SKM-1 treated with dmso at 0.1 percent for 144 hours (cell line): ENCODE results near the gene FGD1.

Source experiments
- DNase-seq: peaks from one replicate; lab custom pipeline; 2025; ENCODE audit not compliant: unreplicated experiment; lab: John Stamatoyannopoulos, UW

Gene FGD1

DNA sequence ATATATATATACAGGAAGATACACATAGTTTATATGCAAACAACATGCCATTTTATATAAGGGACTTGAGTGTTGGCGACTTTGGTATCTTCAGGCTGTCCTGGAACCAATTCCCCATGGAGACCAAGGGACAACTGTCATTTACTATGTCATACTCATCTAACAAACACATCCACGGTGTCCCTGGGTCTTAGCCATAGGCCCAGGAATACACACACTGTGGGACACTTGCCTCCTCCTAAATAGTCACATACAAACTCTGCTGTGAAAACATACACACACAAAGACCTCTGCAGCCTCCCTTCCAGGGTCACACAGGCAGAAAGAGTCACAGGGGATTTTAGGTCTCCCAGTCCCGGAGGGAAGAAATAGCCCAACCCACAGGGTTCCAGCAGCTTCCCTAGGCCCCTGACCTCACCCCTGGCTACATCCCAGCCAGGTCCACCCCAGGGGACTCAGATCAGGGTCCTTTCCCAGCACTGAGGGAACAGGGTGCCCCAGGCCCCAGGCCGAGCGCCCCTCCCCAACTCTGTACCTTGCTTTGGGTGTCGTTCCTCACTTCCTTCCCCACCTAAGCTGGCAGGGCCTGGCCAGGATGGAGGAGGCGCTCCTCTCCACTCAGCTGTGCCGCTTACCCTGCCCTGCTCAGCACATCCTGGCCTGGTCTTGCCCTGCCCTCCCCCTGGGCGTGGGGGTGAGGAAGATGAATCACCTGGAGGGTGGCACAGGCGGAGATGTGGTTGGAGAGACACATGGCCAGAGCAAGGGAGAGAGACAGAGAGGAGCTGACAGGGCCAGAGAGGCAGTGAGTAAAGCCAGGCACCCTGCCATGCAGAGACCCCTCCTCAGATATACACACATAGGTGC is 21.8 kb downstream of the FGD1 start:
- DNase-seq: no peak

DNA sequence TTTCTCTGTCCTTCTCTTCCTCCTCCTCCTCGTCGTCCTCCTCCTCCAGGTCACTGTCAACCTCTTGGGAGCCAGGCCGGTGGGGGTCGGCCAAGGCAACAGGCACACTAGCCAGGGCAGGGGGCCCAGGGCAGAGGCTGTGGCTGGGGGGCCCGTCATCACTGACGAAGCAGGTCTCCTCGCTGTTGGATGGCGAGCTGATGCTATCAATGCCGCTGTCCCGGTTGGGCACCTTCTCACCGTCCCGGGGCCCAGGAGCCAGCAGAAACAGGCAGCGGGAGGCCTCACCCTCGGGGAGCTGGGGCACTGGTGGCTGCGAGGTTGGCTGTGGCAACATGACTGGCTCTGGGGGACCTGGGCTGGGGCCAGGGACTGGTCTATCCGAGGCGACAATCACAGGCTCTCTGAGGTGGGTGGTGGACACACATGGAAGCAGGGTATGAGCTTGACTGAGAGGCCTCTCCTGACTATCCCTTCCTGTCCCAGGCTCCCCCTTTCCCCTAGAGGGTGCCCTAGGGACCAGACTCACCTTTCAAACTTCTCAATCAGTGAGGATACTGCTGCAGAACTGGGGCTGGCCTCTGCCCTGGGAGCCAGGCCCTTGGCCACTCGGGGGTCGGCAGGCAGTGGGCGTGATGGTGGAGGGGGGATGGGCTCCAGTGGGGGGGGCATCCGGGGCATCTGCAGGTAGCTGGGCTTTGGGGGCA is 25.8 kb downstream of the FGD1 start:
- no peak for DNase-seq

DNA sequence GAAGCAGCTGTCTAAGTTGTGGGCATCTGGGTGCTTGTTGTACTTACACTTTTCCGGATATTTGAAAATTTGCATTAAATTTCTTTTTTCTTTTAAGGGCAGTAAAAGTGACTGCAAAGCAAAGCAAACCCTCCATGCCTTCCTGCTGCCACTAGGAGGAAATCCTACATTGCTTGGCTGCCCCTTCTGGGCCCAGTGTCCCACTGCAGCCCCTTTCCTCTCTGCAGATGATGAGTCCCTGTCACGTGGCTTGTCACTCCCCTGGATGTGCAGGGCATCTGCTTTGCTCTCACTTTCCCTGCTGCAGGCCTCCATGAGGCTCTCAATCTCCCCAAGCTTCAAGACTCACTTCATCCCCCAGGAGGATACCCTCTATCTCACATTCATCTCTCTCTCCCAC is 43.1 kb downstream of the FGD1 start:
- DNase-seq: no peak

DNA sequence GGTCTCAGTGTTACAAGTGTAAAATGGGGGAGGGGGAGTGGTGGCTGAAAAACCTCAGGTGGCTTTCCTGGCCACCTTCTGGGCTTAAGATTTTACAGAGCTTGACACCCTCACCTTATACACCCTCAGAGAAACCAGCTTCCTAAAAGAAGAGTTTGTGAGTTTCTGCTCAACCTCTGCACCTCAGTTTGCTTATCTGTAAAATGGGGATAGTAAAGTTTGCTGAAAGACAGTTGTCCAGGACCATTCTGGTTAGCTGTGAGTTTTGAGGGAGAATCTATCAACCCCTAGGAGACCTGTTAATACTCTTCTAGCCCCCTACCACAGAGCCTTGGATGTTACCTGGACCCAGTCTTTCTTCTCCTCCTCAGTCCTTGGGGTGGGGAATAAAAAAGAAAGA is 46.1 kb downstream of the FGD1 start:
- no peak for DNase-seq

DNA sequence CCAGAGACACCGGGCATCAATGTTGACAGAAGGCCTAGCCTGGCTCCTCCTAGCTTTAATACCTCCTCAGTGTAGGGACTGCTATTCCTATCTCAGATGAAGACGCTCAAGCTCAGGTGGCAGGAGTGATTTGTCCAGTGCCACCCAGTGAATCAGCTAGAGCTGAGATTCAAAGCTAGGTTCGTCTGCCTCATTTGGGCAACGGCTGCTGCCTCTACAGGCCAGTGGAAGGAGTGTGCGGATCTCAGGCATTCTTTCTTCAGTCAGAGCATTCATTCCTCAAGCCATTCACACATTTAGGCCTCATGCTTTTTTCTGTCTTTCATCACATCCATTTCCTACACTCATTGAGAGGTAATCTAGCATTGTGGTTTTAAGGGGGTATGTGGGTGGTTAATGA is 48.6 kb downstream of the FGD1 start:
- no peak for DNase-seq

DNA sequence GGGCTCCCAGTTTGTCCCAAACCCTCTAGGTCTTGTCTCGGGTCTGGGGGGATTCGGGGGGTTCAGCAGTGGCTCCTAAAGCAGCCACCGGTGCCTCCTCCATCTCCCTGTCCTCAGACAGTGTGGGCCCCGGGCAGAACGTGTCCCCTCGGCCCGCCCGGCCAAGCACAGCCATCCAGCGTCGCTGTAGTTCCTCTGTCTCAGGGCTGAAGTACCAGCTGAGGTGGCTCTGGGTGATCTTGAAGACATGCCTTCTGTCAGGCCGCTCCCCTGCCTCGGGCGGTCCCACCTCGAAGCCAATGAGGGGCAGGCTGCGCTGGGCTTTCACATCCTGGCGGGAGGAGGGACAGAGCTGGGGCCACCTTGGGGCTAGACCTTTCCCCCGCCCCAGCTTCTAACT is 50.0 kb downstream of the FGD1 start:
- no peak for DNase-seq

DNA sequence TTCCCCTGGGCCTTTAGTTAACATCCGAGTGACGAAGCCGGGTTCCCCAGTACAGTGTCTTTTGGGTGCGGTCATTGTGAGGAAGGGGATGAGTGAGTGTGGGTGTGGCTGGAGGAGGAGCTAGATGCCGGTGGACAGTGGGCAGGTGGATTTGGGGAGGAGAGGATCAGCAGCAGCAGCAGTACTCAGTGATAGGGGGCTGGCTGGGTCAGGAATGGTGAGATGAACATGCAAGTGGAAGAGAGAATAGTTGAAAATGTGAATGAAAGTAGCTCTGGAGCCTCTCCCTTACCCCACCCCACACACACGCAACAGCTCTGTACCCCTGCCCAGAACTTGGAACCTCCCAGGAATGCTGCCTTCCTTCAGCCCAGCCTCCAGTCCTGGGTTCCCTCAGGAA is 51.3 kb downstream of the FGD1 start:
- DNase-seq: no peak

DNA sequence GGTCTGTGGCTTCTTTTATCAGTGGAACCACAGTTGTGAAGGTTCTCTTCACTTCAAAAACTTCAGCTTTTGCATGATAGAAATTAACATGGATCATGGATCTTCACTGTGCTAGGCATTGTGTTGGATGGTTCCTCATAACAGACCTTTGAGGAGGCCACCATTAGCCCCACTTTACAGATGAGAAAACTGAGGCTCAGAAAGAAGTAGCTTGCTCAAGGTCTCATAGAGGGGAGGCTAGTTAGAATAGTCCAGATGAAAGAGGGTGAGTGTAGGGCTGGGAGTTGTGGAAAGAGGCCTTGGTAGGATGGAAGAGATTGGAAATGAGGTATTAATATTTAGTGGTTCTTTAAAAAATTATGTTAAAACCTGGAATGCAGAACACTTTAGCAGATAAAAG is 53.2 kb downstream of the FGD1 start:
- no peak for DNase-seq

DNA sequence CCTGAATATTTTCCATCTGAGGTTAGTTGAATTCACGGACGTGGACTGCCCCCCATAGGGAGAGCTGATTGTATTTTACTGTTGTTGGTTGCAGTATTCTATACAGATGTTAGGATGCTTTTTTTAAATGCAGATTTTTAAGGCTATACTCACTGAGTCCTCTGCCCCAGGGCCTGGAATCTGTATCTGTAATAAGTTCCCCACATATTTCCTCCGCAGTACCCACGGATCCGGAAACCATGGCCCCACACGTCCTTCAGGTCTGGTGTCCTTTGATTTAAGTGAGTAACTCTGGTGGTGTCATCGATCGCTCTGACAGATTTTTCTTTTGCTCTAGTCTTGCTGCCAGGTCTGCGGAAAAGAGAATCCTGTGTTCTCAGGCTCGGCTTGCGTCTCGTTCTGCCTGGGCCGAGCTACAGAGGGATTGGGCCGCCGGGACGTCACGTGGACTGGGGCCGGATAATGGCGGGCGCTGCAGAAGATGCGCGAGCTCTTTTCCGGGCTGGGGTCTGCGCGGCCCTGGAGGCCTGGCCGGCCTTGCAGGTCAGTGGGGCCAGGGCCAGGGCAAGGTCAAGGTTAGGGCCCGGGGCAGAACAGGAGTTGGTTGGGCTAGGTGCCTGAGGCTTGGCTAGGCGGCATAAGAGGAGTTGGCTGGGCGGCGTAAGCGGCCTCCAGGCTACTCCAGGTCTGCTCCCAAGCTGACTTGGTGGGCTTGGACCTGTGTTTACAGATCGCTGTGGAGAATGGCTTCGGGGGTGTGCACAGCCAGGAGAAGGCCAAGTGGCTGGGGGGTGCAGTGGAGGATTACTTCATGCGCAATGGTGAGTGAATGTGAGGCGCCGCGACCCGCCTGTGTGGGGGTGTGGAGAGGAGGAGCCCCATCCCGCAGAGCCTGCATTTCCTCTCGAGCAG is 55.8 kb downstream of the FGD1 start, which contains the start of gene TSR2:
TSS of gene TSR2 (plus strand) at position 445 of the 912 bp plus-strand sequence. CDS start at position 463, 18 bp downstream.
- peak; percentile 66 for DNase-seq

DNA sequence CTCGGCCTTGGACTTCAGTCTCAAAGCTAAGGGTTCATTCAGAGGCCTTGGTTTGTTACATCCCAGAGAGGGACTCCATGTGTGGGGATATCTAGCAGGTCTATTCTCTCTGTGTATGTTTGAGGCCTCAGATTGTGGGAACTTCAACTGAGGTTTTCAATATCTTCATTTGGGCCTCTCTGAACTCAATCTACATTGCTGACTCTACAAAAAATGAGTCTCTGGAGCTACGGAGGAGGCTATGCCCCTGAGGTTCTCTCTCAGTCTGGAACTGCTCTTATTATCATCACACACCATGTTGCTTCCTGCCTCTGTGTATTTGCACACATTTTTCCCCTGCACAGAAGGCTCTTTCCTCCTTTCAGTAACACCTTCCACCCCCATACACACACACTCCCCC is 60.9 kb downstream of the FGD1 start:
- no peak for DNase-seq

DNA sequence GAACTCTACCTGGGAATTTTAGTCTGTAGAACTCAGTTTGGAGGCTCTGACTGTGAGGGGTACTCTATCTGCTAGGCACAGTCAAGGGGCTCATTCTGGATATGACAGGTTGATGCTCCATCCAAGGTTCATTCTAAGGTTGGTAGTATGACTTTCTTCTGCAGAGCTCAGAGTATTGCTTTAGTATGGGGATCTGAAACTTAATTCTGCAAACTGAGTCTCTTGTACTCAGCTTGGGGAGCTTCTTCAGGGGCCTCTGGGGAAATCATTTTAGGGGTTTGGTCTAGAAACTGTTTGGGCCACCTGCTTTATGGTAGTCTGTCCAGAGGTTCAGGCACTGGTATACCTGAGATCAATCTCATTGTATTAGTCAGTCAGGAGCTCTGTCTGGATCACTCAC is 65.5 kb downstream of the FGD1 start:
- DNase-seq: no peak

DNA sequence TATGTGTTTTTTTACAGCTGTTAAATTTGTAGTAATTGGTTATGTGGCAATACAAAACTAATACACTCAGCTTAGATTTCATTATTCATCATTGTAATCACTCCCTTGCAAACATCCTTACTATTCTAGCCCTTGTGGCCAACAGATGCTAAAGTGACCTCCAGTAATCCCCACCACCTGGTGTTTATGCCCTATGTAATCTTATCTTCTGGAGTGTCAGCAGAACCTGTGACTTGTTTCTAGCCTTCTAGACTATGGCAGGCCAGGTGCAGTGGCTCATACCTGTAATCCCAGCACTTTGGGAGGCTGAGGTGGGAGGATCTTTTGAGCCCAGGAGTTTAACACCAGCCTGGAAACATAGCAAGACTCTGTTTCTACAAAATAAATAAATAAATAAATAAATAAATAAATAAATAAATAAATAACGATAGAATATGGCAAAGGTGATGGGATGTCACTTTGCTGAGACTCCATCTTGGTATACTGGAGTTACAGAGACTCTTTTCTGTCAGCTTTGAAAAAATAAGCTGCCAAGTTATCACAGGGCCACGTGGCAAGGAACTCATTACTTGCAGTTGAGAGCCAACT is 68.1 kb downstream of the FGD1 start:
- no peak for DNase-seq

DNA sequence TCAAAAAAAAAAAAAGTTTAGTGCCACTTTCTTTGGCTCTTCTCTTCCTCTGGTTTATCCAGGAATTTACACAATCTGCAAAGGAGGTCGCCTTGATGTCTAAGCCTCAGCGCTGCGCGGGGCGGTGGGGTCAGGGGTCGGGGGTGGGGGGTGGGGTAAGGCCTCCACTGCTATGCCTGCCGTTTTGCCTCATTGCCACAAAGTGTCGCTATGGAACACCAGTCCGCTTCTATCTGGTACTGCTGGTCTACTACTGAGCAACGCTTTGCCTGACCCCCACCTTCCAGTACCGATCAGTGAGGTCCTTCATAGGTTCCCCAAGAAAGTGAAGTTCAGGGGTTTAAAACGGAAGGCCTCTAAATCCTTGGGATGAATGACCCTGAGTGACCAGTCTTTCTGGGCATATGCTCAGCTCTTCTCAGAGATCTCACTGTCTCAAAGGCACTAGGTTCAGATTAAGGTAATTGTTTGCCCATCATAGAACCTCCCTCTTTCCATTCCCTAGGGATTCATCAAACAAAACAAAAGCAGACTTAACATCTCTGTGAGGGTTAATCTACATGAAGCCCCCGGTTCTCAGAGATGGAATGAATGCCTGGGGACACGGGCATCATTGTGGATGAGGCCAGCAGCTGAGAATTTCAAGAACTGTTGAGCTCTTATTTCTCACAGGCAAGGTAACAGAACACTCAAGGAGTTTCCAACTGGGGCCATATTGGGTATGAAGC is 72.7 kb downstream of the FGD1 start:
- no peak for DNase-seq

DNA sequence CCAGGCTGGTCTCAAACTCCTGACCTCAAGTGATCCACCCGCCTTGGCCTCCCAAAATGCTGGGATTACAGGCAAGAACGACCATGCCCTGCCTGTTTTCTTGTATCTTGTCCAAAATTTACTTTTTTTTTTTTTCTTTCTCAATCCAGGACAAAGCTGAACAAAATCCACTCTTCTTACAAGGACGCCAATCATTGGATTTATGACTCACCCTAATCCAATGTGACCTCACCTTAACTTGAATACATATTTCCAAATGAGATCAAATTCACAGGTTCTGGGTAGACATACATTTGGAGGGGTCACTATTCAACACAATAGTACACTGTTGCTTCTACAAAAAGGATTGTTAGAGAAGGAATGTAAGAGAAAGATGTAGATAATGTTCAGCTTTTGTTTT is 73.9 kb downstream of the FGD1 start:
- no peak for DNase-seq

DNA sequence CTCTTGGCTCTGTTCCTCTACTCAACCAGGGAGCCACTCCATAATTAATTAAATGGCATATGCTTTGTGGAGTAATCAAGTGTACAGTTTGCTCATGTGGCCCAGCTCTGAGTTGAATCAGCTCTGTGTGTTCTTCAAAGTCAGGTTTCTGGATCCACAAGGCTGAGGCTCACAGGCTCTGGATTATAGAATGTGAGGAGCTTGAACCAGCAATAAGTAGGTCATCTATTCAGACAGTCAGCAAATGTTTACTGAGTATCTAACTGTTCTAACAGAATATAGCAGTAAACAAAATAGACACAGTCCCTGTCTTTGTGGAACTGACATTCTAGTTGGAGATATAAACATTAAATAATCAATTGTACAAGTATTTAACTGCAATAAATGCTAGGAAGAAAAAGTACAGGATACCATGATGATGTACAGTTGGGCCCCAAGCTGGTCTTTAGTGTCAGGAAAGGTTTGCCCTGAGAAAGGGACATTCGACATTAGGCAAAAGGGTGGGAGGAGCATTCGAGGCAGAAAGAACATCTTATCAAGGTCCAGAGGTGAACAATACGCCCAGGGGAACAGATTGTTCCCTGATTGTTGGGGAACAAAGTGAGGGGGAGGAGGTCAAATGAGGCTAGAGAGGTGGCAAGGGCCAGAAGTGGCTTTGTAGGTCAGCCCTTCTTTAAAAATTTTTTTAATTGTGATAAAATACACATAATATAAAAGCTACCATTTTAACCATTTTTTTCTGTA is 76.3 kb downstream of the FGD1 start:
- DNase-seq: no peak

DNA sequence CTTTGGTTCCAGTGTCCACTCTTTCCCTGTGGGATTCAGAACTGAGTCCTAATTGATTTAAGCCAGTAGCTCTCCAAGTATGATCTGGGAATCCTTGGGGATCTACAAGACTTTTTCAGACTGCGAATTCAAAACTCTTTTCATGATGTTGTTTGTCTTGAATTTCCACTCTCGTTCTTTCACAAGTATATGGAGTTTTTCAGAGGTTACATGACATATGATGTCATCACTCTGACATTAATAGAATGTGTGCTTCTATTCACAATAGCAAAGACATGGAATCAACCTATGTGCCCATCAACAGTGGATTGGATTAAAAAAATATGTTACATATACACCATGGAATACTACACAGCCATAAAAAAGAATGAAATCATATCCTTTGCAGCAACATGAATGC is 79.1 kb downstream of the FGD1 start:
- DNase-seq: no peak

DNA sequence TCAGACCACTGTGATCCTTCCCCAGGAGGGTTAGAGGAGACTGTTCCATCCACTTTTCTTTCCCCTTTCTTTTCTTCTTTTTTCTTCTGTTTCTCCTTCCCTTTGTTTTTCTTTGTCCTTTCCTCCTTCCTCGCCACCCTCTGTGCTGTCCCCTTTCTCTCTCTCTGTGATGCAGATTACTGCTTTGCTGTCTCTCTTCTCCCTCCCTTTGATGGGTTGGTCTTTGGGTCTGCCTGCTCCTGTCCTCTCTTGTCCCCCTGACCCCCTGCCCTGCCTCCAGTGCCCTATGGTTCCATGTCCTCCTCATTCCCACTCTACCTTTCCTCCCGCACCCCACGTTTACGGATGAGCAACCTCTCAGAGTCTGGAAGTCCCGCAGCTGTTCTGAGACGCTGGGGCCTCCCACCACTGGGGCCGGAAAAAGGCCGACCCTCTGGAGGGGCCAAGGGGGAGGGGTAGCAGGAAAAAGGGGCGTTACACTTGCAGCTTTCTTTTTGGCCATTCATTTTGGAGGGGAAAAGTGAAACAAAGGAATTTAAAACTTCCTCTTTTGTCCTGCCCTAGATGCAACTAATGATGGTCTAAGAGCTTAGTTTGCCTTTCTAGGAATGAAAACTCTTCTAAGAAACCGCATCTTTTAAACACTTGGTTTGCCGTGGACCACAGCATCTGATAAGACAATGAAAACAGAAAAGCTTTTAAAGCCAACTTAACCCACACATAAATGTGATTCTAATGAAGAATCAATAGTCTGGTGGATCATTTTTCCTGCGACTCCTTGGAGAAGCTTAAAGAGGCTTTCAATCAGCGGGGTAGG is 80.3 kb downstream of the FGD1 start:
- no peak for DNase-seq

DNA sequence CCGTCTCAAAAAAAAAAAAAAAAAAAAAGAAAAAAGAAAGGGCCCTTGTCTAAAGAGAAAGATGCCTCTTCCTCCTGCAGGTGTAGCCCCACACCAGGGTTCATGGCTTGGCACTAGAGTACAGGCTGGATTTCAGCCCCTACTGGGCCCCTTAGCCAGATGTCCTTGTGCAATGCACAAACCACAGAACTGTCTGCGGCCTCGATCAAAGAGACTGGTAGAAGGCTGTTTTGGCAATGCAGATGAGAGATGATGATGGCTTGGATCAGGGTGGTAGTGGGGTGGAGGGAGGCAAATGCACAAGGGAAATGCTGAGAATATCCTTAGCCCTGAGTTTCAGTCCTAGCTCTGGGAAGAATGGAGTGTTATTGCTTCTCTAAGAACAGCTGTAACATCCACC is 82.3 kb downstream of the FGD1 start:
- DNase-seq: no peak

DNA sequence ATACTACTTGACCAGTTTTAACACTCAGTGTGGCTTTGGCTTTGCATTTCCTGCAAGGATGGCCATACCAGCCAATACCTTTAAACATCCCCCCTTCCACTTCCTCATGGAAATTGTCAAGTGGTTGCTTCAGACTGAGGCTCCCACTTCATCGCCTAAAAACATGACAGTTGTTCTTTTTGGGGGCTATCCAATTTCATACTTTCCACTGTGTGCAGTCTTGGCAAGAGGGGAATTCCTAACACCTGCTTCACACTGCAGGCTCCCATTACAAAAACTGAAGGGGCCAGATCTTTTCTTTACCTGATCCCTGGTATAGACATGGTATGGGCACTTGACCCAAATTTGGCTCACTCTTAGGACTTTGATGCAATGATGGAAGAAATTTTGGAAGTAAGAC is 84.3 kb downstream of the FGD1 start:
- no peak for DNase-seq
